OCI-LY3 (cell line): ENCODE data around the gene VBP1.

Source experiments
- H2AFZ ChIP-seq: fragments of 200-600, 300-600 bp; shearing (Covaris generic); 2 replicates; pipeline ENCODE4 v1.6.0; 2014; ENCODE audit warnings: antibody characterized with exemption, low read depth, low read length
- H3K27ac ChIP-seq: fragments of 200-600, 300-600 bp; sonication (generic); 2 replicates; pipeline ENCODE4 v1.5.1; 2014; ENCODE audit warnings: mild to moderate bottlenecking, low read length, moderate library complexity, mixed read lengths
- H3K27me3 ChIP-seq: fragments of 200-600, 300-600 bp; sonication (generic); 2 replicates; pipeline ENCODE4 v1.6.1; 2014; ENCODE audit warnings: low read depth, low read length, mixed read lengths
- H3K36me3 ChIP-seq: fragments of 200-600, 300-600 bp; sonication (generic); replicated peaks from 2 replicates; pipeline ENCODE3; 2014; ENCODE audit warnings: low read depth, low read length, mixed read lengths
- H3K4me1 ChIP-seq: fragments of 300-600, 200-600 bp; sonication (generic); 2 replicates; pipeline ENCODE4 v1.6.1; 2014; ENCODE audit warnings: low read length, mixed read lengths
- H3K4me2 ChIP-seq: fragments of 200-600, 300-600 bp; sonication (generic); 2 replicates; pipeline ENCODE4 v1.6.1; 2014; ENCODE audit warnings: low read length, mixed read lengths
- H3K4me3 ChIP-seq: fragments of 300-600, 200-600 bp; sonication (generic); 2 replicates; pipeline ENCODE4 v1.5.1; 2014; ENCODE audit warnings: antibody characterized with exemption, mild to moderate bottlenecking, low read length, moderate library complexity
- H3K79me2 ChIP-seq: fragments of 300-600, 200-600 bp; shearing (Covaris generic); 2 replicates; pipeline ENCODE4 v1.6.1; 2014; ENCODE audit warnings: mild to moderate bottlenecking, low read length, mixed read lengths
- H3K9ac ChIP-seq: fragments of 300-600, 200-600 bp; shearing (Covaris generic); 2 replicates; pipeline ENCODE4 v1.6.0; 2014; ENCODE audit warnings: mild to moderate bottlenecking, low read length, moderate library complexity
- H3K9me3 ChIP-seq: fragments of 200-600, 300-600 bp; shearing (Covaris generic); 2 replicates; pipeline ENCODE4 v1.6.1; 2014; ENCODE audit warnings: low read length, mixed read lengths; ENCODE audit not compliant: insufficient read depth
- H4K20me1 ChIP-seq: fragments of 200-600, 300-600 bp; sonication (generic); 2 replicates; pipeline ENCODE4 v1.6.1; 2016; ENCODE audit warnings: low read length, mixed read lengths; ENCODE audit not compliant: insufficient read depth
- CTCF ChIP-seq: fragments of 200-600, 300-600 bp; sonication (generic); IDR thresholded peaks from 2 replicates; pipeline ENCODE4 v1.5.1; 2014; ENCODE audit warnings: antibody characterized with exemption, low read length, low read depth
- EZH2phosphoT487 ChIP-seq: fragments of 200-600 bp; shearing (Covaris generic); IDR thresholded peaks from 2 replicates; pipeline ENCODE4 v1.6.1; 2018; ENCODE audit warnings: antibody characterized with exemption, mixed run types, low read depth

Gene VBP1

GRCh38 chrX:155247497-155247896 is 31.2 kb downstream of the VBP1 start:
- H2AFZ ChIP-seq, result no peak overlapping the region
- no peak overlapping the region for H3K9ac ChIP-seq
- no peaks in the 10 kb centered on the region for H3K9me3 ChIP-seq
- peaks cover 6% of the 10 kb centered on the region for H3K4me1 ChIP-seq
- H3K4me3 ChIP-seq, result no peak overlapping the region
- H4K20me1 ChIP-seq, result no peaks in the 10 kb centered on the region
- H3K27me3 ChIP-seq, result no peaks in the 10 kb centered on the region
- H3K27ac ChIP-seq, result no peak overlapping the region
- H3K36me3 ChIP-seq, result no peaks in the 10 kb centered on the region
- H3K79me2 ChIP-seq, result no peaks in the 10 kb centered on the region
- H3K4me2 ChIP-seq, result no peak overlapping the region
- no peak for TF ChIP-seq CTCF
- no peak for TF ChIP-seq EZH2phosphoT487

- H3K27ac ChIP-seq, result no peak overlapping the region
- H3K4me2 ChIP-seq, result no peak overlapping the region
- no peak for TF ChIP-seq EZH2phosphoT487
- TF ChIP-seq CTCF, result no peak
- no peak overlapping the region for H2AFZ ChIP-seq
- no peaks in the 10 kb centered on the region for H3K9me3 ChIP-seq
- no peaks in the 10 kb centered on the region for H3K4me1 ChIP-seq
- no peaks in the 10 kb centered on the region for H3K27me3 ChIP-seq
- no peaks in the 10 kb centered on the region for H3K36me3 ChIP-seq
- no peaks in the 10 kb centered on the region for H3K79me2 ChIP-seq
- H3K9ac ChIP-seq, result no peak overlapping the region
- no peak overlapping the region for H3K4me3 ChIP-seq
- no peaks in the 10 kb centered on the region for H4K20me1 ChIP-seq
Measured at GRCh38 chrX:155251391-155251790, 35.1 kb downstream of the VBP1 start.

- Histone ChIP-seq H4K20me1 (no peaks in the 10 kb centered on the region), H3K9ac (no peak overlapping the region)
Measured at GRCh38 chrX:155259752-155260151, 43.5 kb downstream of the VBP1 start.

GRCh38 chrX:155262970-155263754 is 46.9 kb downstream of the VBP1 start:
- TF ChIP-seq EZH2phosphoT487 (no peak), CTCF (no peak)
- Histone ChIP-seq H4K20me1 (no peaks in the 10 kb centered on the region), H3K4me1 (peaks cover 11% of the 10 kb centered on the region), H3K4me3 (peak overlapping the region; percentile 96), H3K79me2 (peaks cover 15% of the 10 kb centered on the region), H3K9ac (peak overlapping the region; percentile 80), H2AFZ (0 out of 2 replicates have a peak overlapping the region, but pooled peaks have one; percentile 92), H3K27me3 (no peaks in the 10 kb centered on the region), H3K9me3 (no peaks in the 10 kb centered on the region), H3K36me3 (no peaks in the 10 kb centered on the region), H3K27ac (no peak overlapping the region), H3K4me2 (peak overlapping the region; percentile 85)

More at GRCh38 chrX:155259752-155260151, 43.5 kb downstream of the VBP1 start:
- H3K36me3 ChIP-seq, result no peaks in the 10 kb centered on the region
- no peak overlapping the region for H3K4me3 ChIP-seq
- H3K4me2 ChIP-seq, result no peak overlapping the region
- H3K27me3 ChIP-seq, result no peaks in the 10 kb centered on the region
- peaks cover 11% of the 10 kb centered on the region for H3K4me1 ChIP-seq
- H3K79me2 ChIP-seq, result peaks cover 15% of the 10 kb centered on the region
- no peaks in the 10 kb centered on the region for H3K9me3 ChIP-seq
- H2AFZ ChIP-seq, result no peak overlapping the region
- no peak overlapping the region for H3K27ac ChIP-seq
- TF ChIP-seq CTCF (no peak), EZH2phosphoT487 (no peak)
